ENCODE measurements around the gene AIG1. TPM values are rescaled to one million over a fixed set of nuclear protein-coding genes. Genes with fewer than 3 reads are reported as not detected.
A peak's percentile ranks its signal among the peaks of the same experiment; 100 is the strongest.

The AIG1 gene
- total and polyA plus RNA-seq, 4 donors = 19.9 to 31.7 (median 27.3) TPM

DNA sequence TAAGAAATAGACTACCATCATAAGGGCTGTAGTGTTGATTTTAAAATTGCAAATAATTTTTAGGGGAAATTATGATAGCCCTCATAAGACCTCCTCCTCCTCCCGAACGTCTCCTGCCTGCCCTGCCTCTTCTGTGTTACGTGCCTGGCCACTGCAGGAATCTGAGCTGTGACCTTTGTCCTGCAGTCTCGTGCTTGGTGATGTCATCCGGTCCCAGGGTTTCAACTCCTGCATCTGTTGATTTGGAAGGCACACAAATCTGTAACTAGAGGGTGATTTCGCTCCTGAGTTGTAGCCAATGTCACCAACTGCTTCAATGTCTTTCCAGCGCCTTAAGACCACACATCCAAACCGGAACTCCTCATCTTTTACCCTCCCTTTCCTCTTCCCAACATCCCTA lies 163.2 kb downstream of the AIG1 start:
- H3K9ac ChIP-seq (ENCODE audit: insufficient read depth in 1 of 2, low read length in 2 of 2) = no peak overlapping the region
- TF ChIP-seq, protein P1, sequence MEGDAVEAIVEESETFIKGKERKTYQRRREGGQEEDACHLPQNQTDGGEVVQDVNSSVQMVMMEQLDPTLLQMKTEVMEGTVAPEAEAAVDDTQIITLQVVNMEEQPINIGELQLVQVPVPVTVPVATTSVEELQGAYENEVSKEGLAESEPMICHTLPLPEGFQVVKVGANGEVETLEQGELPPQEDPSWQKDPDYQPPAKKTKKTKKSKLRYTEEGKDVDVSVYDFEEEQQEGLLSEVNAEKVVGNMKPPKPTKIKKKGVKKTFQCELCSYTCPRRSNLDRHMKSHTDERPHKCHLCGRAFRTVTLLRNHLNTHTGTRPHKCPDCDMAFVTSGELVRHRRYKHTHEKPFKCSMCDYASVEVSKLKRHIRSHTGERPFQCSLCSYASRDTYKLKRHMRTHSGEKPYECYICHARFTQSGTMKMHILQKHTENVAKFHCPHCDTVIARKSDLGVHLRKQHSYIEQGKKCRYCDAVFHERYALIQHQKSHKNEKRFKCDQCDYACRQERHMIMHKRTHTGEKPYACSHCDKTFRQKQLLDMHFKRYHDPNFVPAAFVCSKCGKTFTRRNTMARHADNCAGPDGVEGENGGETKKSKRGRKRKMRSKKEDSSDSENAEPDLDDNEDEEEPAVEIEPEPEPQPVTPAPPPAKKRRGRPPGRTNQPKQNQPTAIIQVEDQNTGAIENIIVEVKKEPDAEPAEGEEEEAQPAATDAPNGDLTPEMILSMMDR (IDR thresholded peaks at IDR 0.05; ENCODE audit: control extremely low read depth, extremely low read depth) = no peak
- DNase-seq (peak; percentile 15 to 41 (median 31)), ATAC-seq (ENCODE audit: insufficient read depth, low FRiP score) (no peak)
- H3K27me3 ChIP-seq (ENCODE audit: control insufficient read depth in 3 of 3, insufficient read depth in 3 of 3, low read length in 2 of 3) = no peaks in the 10 kb centered on the region
- H3K4me3 ChIP-seq = no peak overlapping the region
- peaks cover 0 to 21% (median 17%) of the 10 kb centered on the region in 5 donors for H3K4me1 ChIP-seq (ENCODE audit: control insufficient read depth in 5 of 5, insufficient read depth in 5 of 5, low read length in 5 of 5)
- 80 to 82% methylated on average over 8 of the region's 8 CpGs for WGBS, 2 donors
- H3K36me3 ChIP-seq (ENCODE audit: control insufficient read depth in 4 of 4, insufficient read depth in 4 of 4, low read length in 4 of 4) = no peaks in the 10 kb centered on the region
- no peaks in the 10 kb centered on the region for H3K9me3 ChIP-seq (ENCODE audit: control insufficient read depth in 4 of 4, insufficient read depth in 3 of 4, low read length in 3 of 4)
- peak overlapping the region in 1 of 2 donors; percentile 80 for H3K27ac ChIP-seq (ENCODE audit: low read depth in 1 of 2, low read length in 1 of 2)

DNA sequence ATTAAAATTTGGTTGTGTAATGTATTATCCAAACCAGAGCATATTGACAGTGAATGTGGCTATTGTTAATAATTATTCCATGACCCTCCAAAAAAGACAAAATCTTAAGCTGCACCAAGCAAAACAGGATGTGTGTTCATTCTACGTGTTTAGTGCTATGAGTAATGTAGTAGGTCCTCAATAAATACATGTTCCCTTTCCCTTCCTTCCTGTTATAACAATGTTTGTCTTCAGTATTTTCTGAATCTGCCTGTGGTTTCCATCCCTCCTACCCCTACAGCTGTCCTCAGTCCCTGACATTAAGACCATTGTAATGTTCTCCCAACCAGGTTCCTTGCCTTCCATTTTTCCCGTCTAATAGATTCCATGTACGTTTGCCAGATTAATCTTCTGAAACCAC lies 163.8 kb downstream of the AIG1 start:
- WGBS, 2 donors = 84 to 85% methylated on average over 3 of the region's 3 CpGs
- Histone ChIP-seq H3K4me1 (ENCODE audit: control insufficient read depth in 5 of 5, insufficient read depth in 5 of 5, low read length in 5 of 5) (peaks cover 0 to 18% (median 17%) of the 10 kb centered on the region in 5 donors), H3K9ac (ENCODE audit: insufficient read depth in 1 of 2, low read length in 2 of 2) (no peak overlapping the region), H3K27ac (ENCODE audit: low read depth in 1 of 2, low read length in 1 of 2) (peak overlapping the region in 1 of 2 donors; percentile 80), H3K4me3 (no peak overlapping the region), H3K27me3 (ENCODE audit: control insufficient read depth in 3 of 3, insufficient read depth in 3 of 3, low read length in 2 of 3) (no peaks in the 10 kb centered on the region), H3K36me3 (ENCODE audit: control insufficient read depth in 4 of 4, insufficient read depth in 4 of 4, low read length in 4 of 4) (no peaks in the 10 kb centered on the region), H3K9me3 (ENCODE audit: control insufficient read depth in 4 of 4, insufficient read depth in 3 of 4, low read length in 3 of 4) (no peaks in the 10 kb centered on the region)
- TF ChIP-seq, protein P1 (IDR thresholded peaks at IDR 0.05; ENCODE audit: control extremely low read depth, extremely low read depth) = no peak
- DNase-seq = no peak
- no peak for ATAC-seq (ENCODE audit: insufficient read depth, low FRiP score)

DNA sequence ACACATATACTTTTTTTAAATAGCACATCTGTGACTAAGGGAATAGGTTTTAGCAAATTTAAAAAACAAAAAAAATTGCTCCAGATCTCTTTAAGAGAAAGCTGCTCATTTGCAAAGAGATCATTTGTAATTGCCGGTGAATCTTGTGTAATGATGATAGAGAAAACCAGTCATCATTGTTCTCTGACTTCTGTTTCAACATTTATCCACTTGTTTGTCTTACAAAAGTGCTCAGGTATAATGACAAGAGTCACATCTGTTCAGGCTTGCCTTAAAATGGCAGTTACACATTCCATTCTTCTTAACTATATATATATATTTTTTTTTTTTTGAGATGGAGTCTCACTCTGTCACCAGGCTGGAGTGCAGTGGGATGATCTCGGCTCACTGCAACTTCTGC lies 165.2 kb downstream of the AIG1 start:
- H3K27ac ChIP-seq (ENCODE audit: low read depth in 1 of 2, low read length in 1 of 2) = no peak overlapping the region
- no peak for DNase-seq
- H3K4me1 ChIP-seq (ENCODE audit: control insufficient read depth in 5 of 5, insufficient read depth in 5 of 5, low read length in 5 of 5) = peaks cover 0 to 18% (median 14%) of the 10 kb centered on the region in 5 donors
- TF ChIP-seq, protein P1 (IDR thresholded peaks at IDR 0.05; ENCODE audit: control extremely low read depth, extremely low read depth) = no peak
- no peak overlapping the region for H3K4me3 ChIP-seq
- no peaks in the 10 kb centered on the region for H3K9me3 ChIP-seq (ENCODE audit: control insufficient read depth in 4 of 4, insufficient read depth in 3 of 4, low read length in 3 of 4)
- no peak overlapping the region for H3K9ac ChIP-seq (ENCODE audit: insufficient read depth in 1 of 2, low read length in 2 of 2)
- no peak for ATAC-seq (ENCODE audit: insufficient read depth, low FRiP score)
- no peaks in the 10 kb centered on the region for H3K27me3 ChIP-seq (ENCODE audit: control insufficient read depth in 3 of 3, insufficient read depth in 3 of 3, low read length in 2 of 3)
- 83 to 89% methylated on average over 2 of the region's 2 CpGs for WGBS, 2 donors
- no peaks in the 10 kb centered on the region for H3K36me3 ChIP-seq (ENCODE audit: control insufficient read depth in 4 of 4, insufficient read depth in 4 of 4, low read length in 4 of 4)

DNA sequence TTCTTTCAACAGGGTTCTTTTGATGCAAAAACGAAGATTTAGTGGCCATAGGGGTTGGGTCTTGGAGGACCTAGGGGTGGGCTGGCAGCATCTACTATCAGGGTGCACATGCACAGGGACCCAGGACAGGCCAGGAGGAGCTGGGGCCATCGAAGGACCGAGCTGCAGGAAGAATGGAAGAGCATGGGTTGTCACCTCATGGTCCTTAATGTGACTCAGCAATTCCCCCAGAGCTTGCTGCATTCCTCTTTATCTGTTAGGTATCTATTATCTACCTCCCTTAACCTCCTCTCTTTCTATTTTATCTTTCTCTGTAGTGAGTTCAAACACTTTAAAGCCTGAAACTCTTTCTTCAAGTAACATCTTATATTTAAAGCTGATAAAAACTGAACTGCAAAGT lies 167.0 kb downstream of the AIG1 start:
- H3K4me1 ChIP-seq (ENCODE audit: control insufficient read depth in 5 of 5, insufficient read depth in 5 of 5, low read length in 5 of 5) = peaks cover 0 to 11% (median 5%) of the 10 kb centered on the region in 5 donors
- no peak overlapping the region for H3K4me3 ChIP-seq
- no peaks in the 10 kb centered on the region for H3K27me3 ChIP-seq (ENCODE audit: control insufficient read depth in 3 of 3, insufficient read depth in 3 of 3, low read length in 2 of 3)
- WGBS, 2 donors = 86 to 95% methylated on average over 3 of the region's 3 CpGs
- H3K9me3 ChIP-seq (ENCODE audit: control insufficient read depth in 4 of 4, insufficient read depth in 3 of 4, low read length in 3 of 4) = no peaks in the 10 kb centered on the region
- H3K27ac ChIP-seq (ENCODE audit: low read depth in 1 of 2, low read length in 1 of 2) = no peak overlapping the region
- ATAC-seq (ENCODE audit: insufficient read depth, low FRiP score) = no peak
- no peak for DNase-seq
- no peak overlapping the region for H3K9ac ChIP-seq (ENCODE audit: insufficient read depth in 1 of 2, low read length in 2 of 2)
- H3K36me3 ChIP-seq (ENCODE audit: control insufficient read depth in 4 of 4, insufficient read depth in 4 of 4, low read length in 4 of 4) = no peaks in the 10 kb centered on the region
- TF ChIP-seq, protein P1 (IDR thresholded peaks at IDR 0.05; ENCODE audit: control extremely low read depth, extremely low read depth) = no peak
